PC-3 (cell line): ENCODE results near the gene HES3. TPM values are rescaled to one million over a fixed set of nuclear protein-coding genes. Genes with fewer than 3 reads are reported as not detected.

Experiments used
- ATAC-seq: fragments of 200-7000 bp; cut with Tn5 transposase; 2 replicates; pipeline ENCODE4 v1.9.1; 2020; ENCODE audit warnings: mild to moderate bottlenecking, moderate library complexity
- BruUV-seq: library from RNA; stranded (reverse); fragments of 400-500 nt; replicated peaks from 2 replicates; lab custom pipeline; 2021; lab: Mats Ljungman, UMichigan
- CTCF ChIA-PET: fragments of 300-600 bp; sonication (Branson Sonifier 250); formaldehyde crosslinking; loops from one replicate; lab custom pipeline; 2022; ENCODE audit warnings: antibody characterized with exemption; lab: Charles Lee
- POLR2A ChIA-PET: fragments of 300-600 bp; sonication (Branson Sonifier 250); formaldehyde crosslinking; loops from one replicate; lab custom pipeline; 2022; ENCODE audit warnings: antibody characterized with exemption; ENCODE audit not compliant: unreplicated experiment; lab: Charles Lee
- DNase-seq: peaks from one replicate; pipeline ENCODE4 v3.0.0-alpha.2; 2015
- H2AFZ ChIP-seq: fragments of 300-600 bp; sonication (generic); 2 replicates; pipeline ENCODE4 v1.6.0; 2016; ENCODE audit warnings: antibody characterized with exemption, low read length
- H3F3A ChIP-seq: fragments of 300-600 bp; sonication (generic); one replicate; pipeline ENCODE4 v1.6.0; 2017; ENCODE audit warnings: antibody characterized with exemption, low read length, control low read depth, mild to moderate bottlenecking; ENCODE audit not compliant: unreplicated experiment
- H3K27ac ChIP-seq: fragments of 300-600 bp; sonication (generic); 2 replicates; pipeline ENCODE4 v1.5.1; 2016; ENCODE audit warnings: mild to moderate bottlenecking, low read length
- H3K27me3 ChIP-seq: fragments of 300-600 bp; sonication (generic); 2 replicates; pipeline ENCODE4 v1.6.1; 2016; ENCODE audit warnings: low read length, mixed read lengths
- H3K36me3 ChIP-seq: fragments of 300-600 bp; sonication (generic); 2 replicates; pipeline ENCODE4 v1.6.1; 2016; ENCODE audit warnings: low read depth, mixed run types, low read length, mixed read lengths
- H3K4me1 ChIP-seq: fragments of 300-600 bp; sonication (generic); 2 replicates; pipeline ENCODE4 v1.5.1; 2016; ENCODE audit warnings: low read length; ENCODE audit not compliant: insufficient read depth
- H3K4me2 ChIP-seq: fragments of 300-600 bp; sonication (generic); 2 replicates; pipeline ENCODE4 v1.6.0; 2016; ENCODE audit warnings: low read length
- H3K4me3 ChIP-seq: fragments of 300-600 bp; sonication (generic); 2 replicates; pipeline ENCODE4 v1.5.1; 2016; ENCODE audit warnings: mild to moderate bottlenecking, low read length, mixed read lengths
- H3K79me2 ChIP-seq: fragments of 300-600 bp; sonication (generic); 2 replicates; pipeline ENCODE4 v1.6.1; 2017; ENCODE audit warnings: low read length, mixed read lengths
- H3K9ac ChIP-seq: fragments of 300-600 bp; sonication (generic); 2 replicates; pipeline ENCODE4 v1.6.0; 2016; ENCODE audit warnings: mild to moderate bottlenecking, low read length
- H3K9me2 ChIP-seq: fragments of 300-600 bp; sonication (generic); replicated peaks from 2 replicates; pipeline ENCODE4 v1.6.1; 2016; ENCODE audit warnings: mixed run types, low read length, mixed read lengths
- H3K9me3 ChIP-seq: fragments of 300-600 bp; sonication (generic); 2 replicates; pipeline ENCODE4 v1.6.1; 2016; ENCODE audit warnings: low read length, mixed read lengths
- H4K20me1 ChIP-seq: fragments of 300-600 bp; sonication (generic); 2 replicates; pipeline ENCODE4 v1.6.1; 2016; ENCODE audit warnings: low read length, mixed read lengths
- EZH2 ChIP-seq: fragments of 300-600 bp; sonication (generic); IDR thresholded peaks from one replicate; pipeline ENCODE4 v1.6.1; 2017; ENCODE audit warnings: antibody characterized with exemption, mild to moderate bottlenecking, low read length; ENCODE audit not compliant: unreplicated experiment
- EZH2phosphoT487 ChIP-seq: fragments of 300-600 bp; sonication (generic); IDR thresholded peaks from 2 replicates; pipeline ENCODE4 v1.6.1; 2018; ENCODE audit warnings: mild to moderate bottlenecking, antibody characterized with exemption, low read length, borderline replicate concordance
- intact Hi-C: fragments of 100-400 bp; cut with micrococcal nuclease; formaldehyde crosslinking; loops from 2 replicates; pipeline ENCODE4 v1.9.0; 2023
- total RNA-seq: library from RNA; depleted of rRNA; stranded (reverse); fragments of >200 nt; gene quantifications from 2 replicates; pipeline ENCODE4 v1.2.3, GENCODE V29; 2014
- TF ChIP-seq, protein P1 (sequence below): fragments of 300-600 bp; sonication (generic); conservative IDR thresholded peaks from 2 replicates; pipeline ENCODE4 v1.5.1; 2017; ENCODE audit warnings: antibody characterized with exemption, low read depth, mild to moderate bottlenecking, low read length

Gene HES3
- total RNA-seq, 1 experiment from 2014 or later: not detected

GRCh38 chr1:6292102-6292501, 48.1 kb downstream of the HES3 start:
- Histone ChIP-seq H3K79me2 (peaks cover 8% of the 10 kb centered on the region), H3K27ac (peak overlapping the region; percentile 96), H3F3A (peaks cover 13% of the 10 kb centered on the region), H3K9me3 (no peaks in the 10 kb centered on the region), H3K9me2 (no peaks in the 10 kb centered on the region), H3K4me2 (no peak overlapping the region), H2AFZ (no peak overlapping the region), H3K36me3 (peaks cover 6% of the 10 kb centered on the region), H3K4me3 (no peak overlapping the region), H3K4me1 (peaks cover 32% of the 10 kb centered on the region), H4K20me1 (no peaks in the 10 kb centered on the region), H3K27me3 (no peaks in the 10 kb centered on the region), H3K9ac (no peak overlapping the region)
- TF ChIP-seq, protein P1, sequence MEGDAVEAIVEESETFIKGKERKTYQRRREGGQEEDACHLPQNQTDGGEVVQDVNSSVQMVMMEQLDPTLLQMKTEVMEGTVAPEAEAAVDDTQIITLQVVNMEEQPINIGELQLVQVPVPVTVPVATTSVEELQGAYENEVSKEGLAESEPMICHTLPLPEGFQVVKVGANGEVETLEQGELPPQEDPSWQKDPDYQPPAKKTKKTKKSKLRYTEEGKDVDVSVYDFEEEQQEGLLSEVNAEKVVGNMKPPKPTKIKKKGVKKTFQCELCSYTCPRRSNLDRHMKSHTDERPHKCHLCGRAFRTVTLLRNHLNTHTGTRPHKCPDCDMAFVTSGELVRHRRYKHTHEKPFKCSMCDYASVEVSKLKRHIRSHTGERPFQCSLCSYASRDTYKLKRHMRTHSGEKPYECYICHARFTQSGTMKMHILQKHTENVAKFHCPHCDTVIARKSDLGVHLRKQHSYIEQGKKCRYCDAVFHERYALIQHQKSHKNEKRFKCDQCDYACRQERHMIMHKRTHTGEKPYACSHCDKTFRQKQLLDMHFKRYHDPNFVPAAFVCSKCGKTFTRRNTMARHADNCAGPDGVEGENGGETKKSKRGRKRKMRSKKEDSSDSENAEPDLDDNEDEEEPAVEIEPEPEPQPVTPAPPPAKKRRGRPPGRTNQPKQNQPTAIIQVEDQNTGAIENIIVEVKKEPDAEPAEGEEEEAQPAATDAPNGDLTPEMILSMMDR: no peak
- no peak for TF ChIP-seq EZH2phosphoT487
- no peak for TF ChIP-seq EZH2
- ATAC-seq (no peak), DNase-seq (no peak)
- no TSS peak for BruUV-seq
- ChIA-PET POLR2A (interaction anchor here (0.6 kb wide), 1 partner anchor 33 kb away, joined by 3 read pairs; no protein-coding TSS in a partner anchor), CTCF (no interaction called here)
- intact Hi-C loops: no loop called here

DNA sequence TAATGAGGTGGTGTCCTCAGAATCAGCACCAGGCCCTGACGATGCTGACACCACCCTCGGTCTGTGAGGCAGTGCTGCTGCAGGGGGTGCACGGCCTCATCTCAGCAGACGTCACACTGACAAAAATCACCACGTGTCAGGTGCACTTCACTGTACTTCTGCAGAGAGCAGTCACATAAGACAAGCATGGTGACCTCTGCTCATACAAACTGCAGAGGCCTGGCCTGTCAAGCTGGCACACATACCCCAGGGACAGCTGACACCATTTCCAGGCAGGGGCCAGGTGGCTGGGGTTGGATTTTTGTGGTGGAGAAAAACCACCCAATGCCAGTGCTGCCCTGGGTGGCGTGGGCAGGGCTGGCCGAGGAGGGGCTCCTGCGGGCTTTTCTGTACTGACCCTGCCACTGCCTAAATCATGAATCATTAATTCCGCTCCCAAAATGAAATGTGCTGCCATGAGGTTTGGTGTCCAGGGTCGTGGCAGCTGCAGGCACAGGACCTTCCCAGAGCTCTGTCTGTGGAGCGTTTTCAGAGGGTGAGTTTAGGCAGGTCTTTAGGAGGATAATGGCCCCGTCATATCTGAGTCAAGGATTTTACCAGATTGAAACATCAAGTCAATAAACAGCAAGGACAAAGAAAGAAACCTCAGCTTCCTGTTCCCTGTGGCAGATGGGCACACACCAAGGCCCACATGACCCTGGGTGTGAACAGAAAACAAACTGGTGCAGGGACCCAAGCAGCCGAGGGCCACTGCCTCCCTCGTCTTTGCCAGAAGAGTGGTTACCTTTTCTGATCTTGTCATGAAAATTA, 50.3 kb downstream of the HES3 start:
- Histone ChIP-seq H4K20me1 (no peaks in the 10 kb centered on the region), H3K9ac (peak overlapping the region; percentile 86), H3K27me3 (no peaks in the 10 kb centered on the region), H3K9me3 (no peaks in the 10 kb centered on the region), H3F3A (peaks cover 13% of the 10 kb centered on the region), H3K79me2 (peaks cover 24% of the 10 kb centered on the region), H3K36me3 (peaks cover 9% of the 10 kb centered on the region), H3K9me2 (no peaks in the 10 kb centered on the region), H3K4me1 (peaks cover 33% of the 10 kb centered on the region), H3K4me3 (no peak overlapping the region), H3K4me2 (peak overlapping the region; percentile 27), H2AFZ (no peak overlapping the region), H3K27ac (peak overlapping the region; percentile 96)
- ChIA-PET POLR2A (interaction anchor here (0.5 to 0.6 kb wide), 3 partner anchors 23 to 110 kb away, joined by 3 to 4 read pairs (median 4); no protein-coding TSS in a partner anchor), CTCF (interaction anchor here (0.6 to 1.1 kb wide), 2 partner anchors 47 to 61 kb away, joined by 3 to 6 read pairs; no protein-coding TSS in a partner anchor)
- ATAC-seq (peak; percentile 90), DNase-seq (peak; percentile 97)
- intact Hi-C loops: loop anchor here (1.0 kb wide), 2 partner anchors 34 to 49 kb away; no protein-coding TSS in a partner anchor
- peak; percentile 68; the same call in 1 of the 2 replicates for TF ChIP-seq EZH2phosphoT487
- TF ChIP-seq, protein P1: no peak
- TSS peak; percentile 78 for BruUV-seq
